ENCODE measurements around the gene CASTOR1.
A peak's percentile ranks its signal among the peaks of the same experiment; 100 is the strongest.

Gene CASTOR1

GRCh38 chr22:30318799-30319419 is 29.6 kb upstream of the CASTOR1 start:
- no peak for DNase-seq (ENCODE audit: low read depth)

GRCh38 chr22:30317778-30318177 is 28.5 kb upstream of the CASTOR1 start:
- DNase-seq (ENCODE audit: low read depth), result no peak

GRCh38 chr22:30315962-30316576 is 26.8 kb upstream of the CASTOR1 start:
- no peak for DNase-seq (ENCODE audit: low read depth)

GRCh38 chr22:30314915-30315314 is 25.6 kb upstream of the CASTOR1 start:
- peak; percentile 34 for DNase-seq (ENCODE audit: low read depth)

- DNase-seq (ENCODE audit: low read depth), result no peak
These were observed 24.4 kb upstream of the CASTOR1 start for GRCh38 chr22:30313527-30314363.

GRCh38 chr22:30312053-30312452 is 22.7 kb upstream of the CASTOR1 start:
- DNase-seq (ENCODE audit: low read depth), result no peak

GRCh38 chr22:30310881-30311771 is 21.8 kb upstream of the CASTOR1 start:
- no peak for DNase-seq (ENCODE audit: low read depth)

GRCh38 chr22:30309951-30310741 is 20.8 kb upstream of the CASTOR1 start:
- no peak for DNase-seq (ENCODE audit: low read depth)

GRCh38 chr22:30308518-30309230 is 19.4 kb upstream of the CASTOR1 start:
- peak; percentile 25 for DNase-seq (ENCODE audit: low read depth)

- no peak for DNase-seq (ENCODE audit: low read depth)
These were observed 18.8 kb upstream of the CASTOR1 start for GRCh38 chr22:30308093-30308492.

- no peak for DNase-seq (ENCODE audit: low read depth)
These were observed 17.8 kb upstream of the CASTOR1 start for GRCh38 chr22:30307041-30307574.

GRCh38 chr22:30306627-30307011 is 17.3 kb upstream of the CASTOR1 start:
- no peak for DNase-seq (ENCODE audit: low read depth)

GRCh38 chr22:30305906-30306626 is 16.8 kb upstream of the CASTOR1 start:
- peak; percentile 20 for DNase-seq (ENCODE audit: low read depth)

GRCh38 chr22:30305519-30305905 is 16.2 kb upstream of the CASTOR1 start:
- peak; percentile 33 for DNase-seq (ENCODE audit: low read depth)

- DNase-seq (ENCODE audit: low read depth), result no peak
These were observed 15.4 kb upstream of the CASTOR1 start for GRCh38 chr22:30304495-30305244.

- no peak for DNase-seq (ENCODE audit: low read depth)
These were observed 13.5 kb upstream of the CASTOR1 start for GRCh38 chr22:30302810-30303138.

GRCh38 chr22:30301995-30302809 is 12.9 kb upstream of the CASTOR1 start:
- DNase-seq (ENCODE audit: low read depth), result no peak

- no peak for DNase-seq (ENCODE audit: low read depth)
These were observed 10.0 kb upstream of the CASTOR1 start for GRCh38 chr22:30299322-30299721.
